CMK (cell line): ENCODE data around the gene SLC38A4.

ENCODE experiments used
- DNase-seq: peaks from one replicate; pipeline ENCODE4 v3.0.0-alpha.2; 2010; ENCODE audit warnings: low read depth

SLC38A4 gene

GRCh38 chr12:46814143-46814542 is 11.7 kb downstream of the SLC38A4 start:
- no peak for DNase-seq

DNA sequence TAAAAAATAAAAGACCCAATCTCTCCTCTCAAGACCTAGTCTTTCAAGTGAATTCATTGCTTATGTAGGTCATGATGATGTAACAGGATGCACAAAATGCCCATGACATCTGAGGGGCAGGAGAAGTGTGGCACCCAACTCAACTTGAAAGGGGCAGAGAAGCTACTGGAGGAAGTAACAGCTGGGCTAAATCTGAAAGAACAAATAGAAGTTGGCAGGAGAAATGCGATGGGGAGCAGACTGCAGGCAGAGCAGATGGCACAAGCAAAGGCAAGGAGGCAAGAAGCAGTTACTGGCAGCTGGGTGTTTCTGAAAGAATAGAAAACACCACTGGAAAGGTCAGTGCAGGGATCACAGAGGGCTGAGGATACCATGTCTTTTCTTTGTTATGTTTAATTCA is 14.6 kb downstream of the SLC38A4 start:
- no peak for DNase-seq

DNA sequence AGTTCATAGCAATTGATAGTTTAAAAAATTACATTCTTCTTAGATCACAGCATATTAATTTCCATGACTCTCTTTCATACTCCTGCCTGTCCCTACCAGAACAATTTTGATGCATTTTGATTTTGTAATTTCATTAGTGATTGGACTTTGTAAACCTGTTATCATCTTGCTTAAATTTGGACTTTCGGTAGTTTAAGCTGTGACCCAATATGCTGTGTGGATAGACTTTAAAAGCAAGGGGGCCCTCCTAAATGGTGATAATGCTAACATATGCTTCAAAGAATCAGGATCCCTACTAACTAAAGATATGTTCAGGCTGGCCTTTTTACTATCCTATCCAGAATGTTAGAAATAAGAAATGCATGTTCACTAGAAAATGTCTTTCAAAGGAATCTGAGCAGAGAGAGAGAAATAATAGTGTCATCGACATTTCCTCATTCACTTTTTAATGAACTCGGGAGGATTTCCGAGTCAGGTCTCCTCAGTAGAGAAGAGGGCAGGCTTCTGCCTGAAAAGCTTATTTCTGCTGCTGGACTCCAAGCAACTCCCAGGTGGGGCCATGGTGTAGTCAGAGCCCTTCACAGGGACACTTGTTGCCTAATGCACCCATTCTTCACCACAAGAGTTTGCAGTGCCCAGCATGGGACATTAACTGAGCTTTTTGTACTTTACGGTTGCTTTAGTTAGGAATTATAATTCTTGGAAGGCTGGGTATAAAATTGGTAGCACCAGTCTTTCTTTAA is 16.7 kb downstream of the SLC38A4 start:
- DNase-seq, result no peak

- DNase-seq, result no peak
Measured at GRCh38 chr12:46808317-46808716, 17.5 kb downstream of the SLC38A4 start.

DNA sequence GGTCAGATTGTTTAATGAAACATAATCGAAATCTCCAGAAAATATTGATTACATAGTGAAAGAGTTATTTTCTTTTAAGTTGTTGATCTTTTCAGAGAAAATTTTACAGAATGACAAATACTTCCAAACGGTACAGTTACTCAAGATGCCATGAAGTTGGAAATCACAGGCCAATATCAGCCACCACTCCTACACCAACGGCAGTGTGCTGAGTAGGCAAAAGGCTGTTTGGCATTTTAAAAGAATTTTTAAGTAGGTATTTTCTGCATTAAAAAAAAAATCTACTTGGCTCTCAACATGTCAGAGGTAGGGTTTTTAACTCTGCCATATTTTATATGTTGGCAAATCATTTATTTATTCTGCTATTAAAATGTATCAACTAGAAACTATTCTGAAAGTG is 21.7 kb downstream of the SLC38A4 start:
- DNase-seq, result no peak

DNA sequence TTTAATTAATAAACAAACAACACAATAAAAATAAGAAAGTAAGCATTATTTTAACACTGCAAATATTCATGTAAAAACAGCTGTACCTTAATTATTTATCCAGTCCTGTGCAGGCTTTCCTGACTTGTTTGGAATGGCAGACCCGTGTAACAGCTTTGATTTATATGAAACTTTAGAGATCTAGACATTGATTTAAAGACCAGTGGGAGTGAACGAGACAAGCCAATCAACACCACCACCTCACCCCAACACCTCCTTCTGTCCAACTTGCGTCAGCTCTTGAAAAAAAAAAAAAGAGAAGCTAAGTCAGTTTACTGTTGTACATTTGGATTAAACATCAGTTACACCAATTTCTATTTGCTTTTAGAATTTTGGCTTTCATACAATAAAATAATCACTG is 22.3 kb downstream of the SLC38A4 start:
- no peak for DNase-seq

DNA sequence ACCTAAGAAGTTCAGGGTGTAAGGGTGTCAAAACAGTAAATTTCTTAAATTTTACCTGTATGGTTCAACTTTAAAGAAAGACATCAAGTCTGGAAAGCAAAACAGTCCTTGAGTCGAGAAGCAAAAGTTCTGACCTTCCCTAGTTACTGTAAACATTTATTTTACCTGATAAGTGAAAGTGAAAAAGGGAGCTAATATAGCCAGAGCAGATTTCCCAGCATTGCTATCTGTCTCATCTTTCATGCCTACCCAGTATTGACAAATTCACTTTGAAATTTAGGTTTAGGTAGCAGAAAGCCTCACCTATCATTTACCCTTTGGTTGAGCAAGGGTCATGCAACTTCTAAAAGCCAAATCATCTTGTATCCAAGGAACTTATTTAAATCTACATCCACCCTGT is 24.5 kb downstream of the SLC38A4 start:
- DNase-seq, result no peak

GRCh38 chr12:46800160-46800559 is 25.6 kb downstream of the SLC38A4 start:
- DNase-seq, result no peak

DNA sequence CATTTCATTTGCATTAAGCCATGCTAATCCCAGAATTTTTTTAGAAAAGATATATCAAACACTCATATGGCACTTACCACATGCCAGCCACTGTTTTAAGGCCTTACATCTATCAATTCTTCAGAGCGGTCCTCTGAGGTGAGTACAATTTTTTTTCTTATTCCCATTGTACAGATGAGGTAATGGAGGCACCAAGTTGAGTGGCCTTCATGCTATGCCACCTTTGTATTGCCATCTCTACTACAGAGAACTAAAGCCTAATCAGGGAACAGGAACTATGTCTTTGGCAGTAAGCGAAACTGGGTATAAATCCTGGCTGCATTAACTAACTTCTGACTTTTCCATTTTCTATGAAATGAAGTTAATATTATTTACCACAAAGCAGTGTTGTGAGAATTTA is 27.1 kb downstream of the SLC38A4 start:
- DNase-seq, result no peak

GRCh38 chr12:46798056-46798455 is 27.7 kb downstream of the SLC38A4 start:
- no peak for DNase-seq

DNA sequence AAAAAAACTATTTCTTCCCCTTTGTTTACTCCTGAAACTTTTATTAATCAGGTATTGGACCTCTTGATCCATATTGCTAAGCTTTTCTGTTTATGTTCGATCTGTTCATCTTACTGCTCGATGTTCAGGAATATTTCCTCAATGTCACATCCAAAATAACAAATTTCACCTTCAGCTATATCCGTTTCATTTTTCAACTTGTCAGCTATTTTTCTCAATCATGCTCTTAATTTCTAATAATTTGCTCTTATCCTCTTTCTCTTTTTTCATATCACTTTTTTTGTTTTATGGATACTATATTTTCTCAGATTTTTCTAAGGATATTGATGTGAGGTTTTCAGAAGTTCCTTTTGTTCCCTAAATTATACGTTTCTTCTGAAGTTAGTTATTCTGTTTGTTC is 29.8 kb downstream of the SLC38A4 start:
- no peak for DNase-seq

- no peak for DNase-seq
Measured at GRCh38 chr12:46794593-46795190, 31.1 kb downstream of the SLC38A4 start.

DNA sequence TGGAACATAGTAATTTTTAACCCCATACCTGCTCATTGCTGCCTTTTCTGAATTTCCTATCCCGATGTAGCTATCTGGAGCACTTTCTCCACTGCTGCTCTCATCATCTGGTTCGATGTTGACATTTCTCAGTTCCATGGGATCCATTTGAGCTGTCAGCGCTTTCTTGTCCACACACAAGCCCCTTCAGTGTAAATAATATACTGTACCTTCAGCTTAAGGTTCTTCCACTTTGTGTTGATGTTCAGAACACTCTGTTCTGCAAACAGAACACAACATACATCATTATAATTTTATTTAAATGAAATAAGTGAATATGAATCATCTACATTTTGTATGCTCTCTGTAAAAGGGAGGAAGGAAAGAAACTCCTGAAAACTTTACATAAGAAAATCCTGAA is 32.9 kb downstream of the SLC38A4 start:
- DNase-seq, result no peak

- DNase-seq, result no peak
Measured at GRCh38 chr12:46790066-46790465, 35.7 kb downstream of the SLC38A4 start.

GRCh38 chr12:46788072-46788887 is 37.5 kb downstream of the SLC38A4 start:
- no peak for DNase-seq

- no peak for DNase-seq
Measured at GRCh38 chr12:46787496-46788055, 38.2 kb downstream of the SLC38A4 start.

GRCh38 chr12:46786774-46787173 is 39.0 kb downstream of the SLC38A4 start:
- DNase-seq, result no peak

DNA sequence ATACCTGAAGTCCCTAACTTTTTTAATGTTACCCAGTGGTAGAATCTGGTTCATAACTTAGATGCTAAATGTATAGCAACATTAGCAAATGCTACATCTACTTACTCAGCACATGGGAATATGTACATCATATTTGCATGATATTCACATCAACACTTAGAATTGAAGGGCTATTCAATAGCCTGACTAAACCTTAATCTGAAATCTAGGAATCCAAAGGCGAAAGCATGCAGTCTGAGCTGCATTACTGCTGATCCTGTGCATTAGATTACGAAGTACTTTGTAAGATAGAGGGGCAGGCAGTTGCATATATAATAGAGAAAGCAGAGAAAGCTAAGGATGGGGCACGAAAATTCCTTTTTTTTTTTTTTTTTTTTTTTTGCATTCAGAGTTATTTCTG is 40.4 kb downstream of the SLC38A4 start:
- DNase-seq, result no peak

DNA sequence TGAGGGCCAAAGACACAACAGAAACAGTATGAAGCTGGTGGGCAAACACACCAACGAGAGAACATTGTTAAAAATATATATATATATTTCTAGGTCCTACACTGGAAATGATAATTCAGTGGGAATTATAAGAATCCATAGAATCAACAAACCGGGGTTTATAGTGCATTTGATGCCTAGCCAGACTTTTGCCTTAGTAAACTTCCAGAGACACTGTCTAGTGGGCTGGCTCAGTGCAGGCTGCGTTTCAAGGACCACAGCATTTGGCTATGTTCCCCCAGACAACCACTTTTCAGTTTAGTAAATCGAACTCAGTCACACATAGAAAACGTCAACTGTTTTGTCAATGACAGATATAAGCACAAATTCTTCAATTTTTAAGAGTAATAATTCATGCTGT is 41.9 kb downstream of the SLC38A4 start:
- no peak for DNase-seq

GRCh38 chr12:46779879-46780278 is 45.9 kb downstream of the SLC38A4 start:
- no peak for DNase-seq

- no peak for DNase-seq
Measured at GRCh38 chr12:46779063-46779462, 46.7 kb downstream of the SLC38A4 start.

DNA sequence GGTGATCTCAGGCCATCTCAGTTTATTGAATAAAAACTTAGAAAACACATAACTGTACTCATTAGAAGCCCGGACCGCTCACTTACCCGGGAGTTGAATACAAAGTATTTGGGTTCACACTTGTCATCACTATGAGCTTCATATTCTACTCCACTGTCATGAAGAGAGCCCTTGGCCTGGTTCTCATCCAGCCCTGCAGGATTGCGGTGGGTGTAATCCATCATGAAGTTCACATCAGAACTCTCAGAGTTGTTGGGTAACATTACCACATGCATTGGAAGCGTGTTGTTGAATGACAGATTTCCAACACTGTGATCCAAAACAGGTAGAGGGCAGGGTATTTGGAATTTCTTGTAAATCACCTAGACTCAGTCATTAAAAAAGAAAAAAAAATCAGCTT is 47.4 kb downstream of the SLC38A4 start:
- no peak for DNase-seq

DNA sequence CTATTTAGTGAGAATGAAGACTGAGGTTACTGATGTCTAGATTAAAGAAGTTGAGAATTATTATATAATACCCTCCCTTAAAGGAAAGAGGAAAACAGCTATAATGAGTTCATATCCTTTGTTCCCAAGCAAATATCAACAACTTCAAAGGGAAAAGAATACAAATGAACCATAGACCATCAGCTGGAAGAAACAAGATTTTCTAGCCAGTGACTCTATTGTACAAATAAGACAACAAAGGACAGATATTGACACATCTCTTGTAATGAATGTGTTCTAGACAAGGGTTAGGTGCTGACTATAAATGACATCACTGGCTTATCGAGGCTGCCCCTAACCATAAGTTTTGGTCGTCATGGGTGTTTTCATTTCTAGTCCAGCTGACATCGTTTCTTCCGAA is 48.2 kb downstream of the SLC38A4 start:
- no peak for DNase-seq
